ENCODE results near the gene DAP3.
"Not testable (repeated sequence)": the region's sequence is repeated elsewhere in the genome, so short reads cannot be mapped to it uniquely, and the experiment has no call there.

DAP3 gene

DNA sequence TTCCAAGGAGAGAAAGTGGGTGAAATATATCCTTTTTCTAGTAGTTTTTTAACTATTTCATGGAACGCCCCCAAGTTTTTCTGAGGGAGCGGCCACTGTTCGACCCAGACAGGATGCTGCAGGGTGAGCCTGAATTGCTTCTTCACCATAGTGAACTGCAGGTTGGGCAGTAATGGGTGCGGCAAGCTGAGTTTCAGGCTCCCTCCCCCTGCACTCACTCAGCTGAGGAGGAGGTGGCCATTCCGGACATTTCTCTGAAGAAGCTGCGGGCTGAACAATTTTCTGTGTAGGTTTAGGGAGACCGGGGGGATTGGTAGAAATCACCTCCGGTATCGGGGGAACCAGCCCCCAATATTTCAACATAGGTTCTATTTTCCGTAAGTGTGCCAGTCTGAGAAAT is 8.2 kb downstream of the DAP3 start:
- Histone ChIP-seq H3K4me2 (ENCODE audit: low read depth, low read length, poor library complexity, severe bottlenecking) (no peak overlapping the region), H3K27me3 (ENCODE audit: insufficient read depth, low read length, poor library complexity, severe bottlenecking) (no peaks in the 10 kb centered on the region), H3F3A (ENCODE audit: low read depth) (no peaks in the 10 kb centered on the region), H3K4me1 (ENCODE audit: insufficient read depth, low read length, poor library complexity, severe bottlenecking) (peaks cover 19% of the 10 kb centered on the region), H2AFZ (ENCODE audit: low read length) (no peak overlapping the region), H3K4me3 (ENCODE audit: low read length, poor library complexity, severe bottlenecking) (no peak overlapping the region), H3K36me3 (ENCODE audit: insufficient read depth, low read length) (no peaks in the 10 kb centered on the region), H3K9me3 (ENCODE audit: insufficient read depth, low read depth, low read length) (no peaks in the 10 kb centered on the region), H3K9ac (ENCODE audit: low read depth, low read length, poor library complexity, severe bottlenecking) (no peak overlapping the region), H4K20me1 (ENCODE audit: insufficient read depth, low read length, poor library complexity, severe bottlenecking) (peaks cover 9% of the 10 kb centered on the region), H3K9me2 (replicated peaks; ENCODE audit: low read depth, low read length) (no peaks in the 10 kb centered on the region), H3K79me2 (ENCODE audit: insufficient read depth, low read length) (peaks cover 77% of the 10 kb centered on the region)
- no peak for TF ChIP-seq EZH2phosphoT487 (IDR thresholded peaks at IDR 0.05; ENCODE audit: borderline replicate concordance)
- TF ChIP-seq, protein P1, sequence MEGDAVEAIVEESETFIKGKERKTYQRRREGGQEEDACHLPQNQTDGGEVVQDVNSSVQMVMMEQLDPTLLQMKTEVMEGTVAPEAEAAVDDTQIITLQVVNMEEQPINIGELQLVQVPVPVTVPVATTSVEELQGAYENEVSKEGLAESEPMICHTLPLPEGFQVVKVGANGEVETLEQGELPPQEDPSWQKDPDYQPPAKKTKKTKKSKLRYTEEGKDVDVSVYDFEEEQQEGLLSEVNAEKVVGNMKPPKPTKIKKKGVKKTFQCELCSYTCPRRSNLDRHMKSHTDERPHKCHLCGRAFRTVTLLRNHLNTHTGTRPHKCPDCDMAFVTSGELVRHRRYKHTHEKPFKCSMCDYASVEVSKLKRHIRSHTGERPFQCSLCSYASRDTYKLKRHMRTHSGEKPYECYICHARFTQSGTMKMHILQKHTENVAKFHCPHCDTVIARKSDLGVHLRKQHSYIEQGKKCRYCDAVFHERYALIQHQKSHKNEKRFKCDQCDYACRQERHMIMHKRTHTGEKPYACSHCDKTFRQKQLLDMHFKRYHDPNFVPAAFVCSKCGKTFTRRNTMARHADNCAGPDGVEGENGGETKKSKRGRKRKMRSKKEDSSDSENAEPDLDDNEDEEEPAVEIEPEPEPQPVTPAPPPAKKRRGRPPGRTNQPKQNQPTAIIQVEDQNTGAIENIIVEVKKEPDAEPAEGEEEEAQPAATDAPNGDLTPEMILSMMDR (conservative IDR thresholded peaks at IDR 0.05; ENCODE audit: low read length): no peak

DNA sequence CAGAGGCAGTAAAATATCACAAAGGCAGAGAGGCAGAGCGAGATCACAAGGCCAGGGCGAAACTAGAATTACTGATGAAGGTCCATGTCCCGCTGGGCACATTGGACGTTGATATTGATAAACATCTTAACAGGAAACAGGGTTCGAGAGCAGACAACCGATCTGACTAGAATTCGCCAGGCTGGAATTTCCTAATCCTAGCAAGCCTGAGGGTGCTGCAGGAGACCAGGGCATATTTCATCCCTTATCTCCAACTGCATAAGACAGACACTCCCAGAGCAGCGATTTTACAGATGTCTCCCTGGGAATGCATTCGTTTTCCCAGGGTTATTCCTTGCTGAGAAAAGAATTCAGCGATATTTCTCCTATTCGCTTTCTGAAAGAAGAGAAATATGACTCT is 8.7 kb downstream of the DAP3 start:
- not testable (repeated sequence) for H2AFZ ChIP-seq (ENCODE audit: low read length); H3K9me2 ChIP-seq (replicated peaks; ENCODE audit: low read depth, low read length); H3K4me2 ChIP-seq (ENCODE audit: low read depth, low read length, poor library complexity, severe bottlenecking); H3K36me3 ChIP-seq (ENCODE audit: insufficient read depth, low read length); H3K9ac ChIP-seq (ENCODE audit: low read depth, low read length, poor library complexity, severe bottlenecking); H3K4me3 ChIP-seq (ENCODE audit: low read length, poor library complexity, severe bottlenecking); H4K20me1 ChIP-seq (ENCODE audit: insufficient read depth, low read length, poor library complexity, severe bottlenecking); H3K27me3 ChIP-seq (ENCODE audit: insufficient read depth, low read length, poor library complexity, severe bottlenecking); H3K9me3 ChIP-seq (ENCODE audit: insufficient read depth, low read depth, low read length); H3F3A ChIP-seq (ENCODE audit: low read depth)
- Histone ChIP-seq H3K79me2 (ENCODE audit: insufficient read depth, low read length) (peaks cover 71% of the 10 kb centered on the region), H3K4me1 (ENCODE audit: insufficient read depth, low read length, poor library complexity, severe bottlenecking) (peaks cover 19% of the 10 kb centered on the region)

DNA sequence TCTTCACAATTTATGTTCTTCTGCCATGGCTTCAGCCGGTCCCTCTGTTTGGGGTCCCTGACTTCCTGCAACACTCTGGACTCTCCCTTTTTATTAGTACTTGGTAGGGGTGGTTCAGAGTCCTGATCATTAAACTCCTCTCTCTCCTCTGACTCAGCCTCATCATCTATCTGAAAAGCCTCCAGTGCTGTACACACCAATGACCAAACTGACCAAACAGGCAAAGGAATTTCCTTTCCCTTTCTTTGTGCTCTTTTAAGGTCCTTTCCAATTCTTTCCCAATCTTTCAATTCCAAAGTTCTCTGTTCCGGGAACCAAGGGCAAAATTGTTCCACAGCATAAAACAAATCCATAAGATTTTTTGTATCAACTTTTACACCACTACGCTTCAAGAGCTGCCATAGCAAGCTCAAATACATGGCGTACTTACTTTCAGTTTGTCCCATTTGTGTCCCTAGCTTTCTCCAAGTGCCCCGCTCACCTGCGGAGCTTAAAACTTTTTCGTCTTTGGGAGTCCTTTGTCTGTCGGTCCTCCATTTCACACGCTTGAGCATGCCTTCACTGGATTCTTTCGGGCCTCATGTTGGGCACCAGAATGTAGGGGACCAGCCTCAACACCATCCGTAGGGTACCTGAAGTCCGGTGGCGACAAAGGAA is 9.6 kb downstream of the DAP3 start:
- no peak overlapping the region for H3K9ac ChIP-seq (ENCODE audit: low read depth, low read length, poor library complexity, severe bottlenecking)
- no peaks in the 10 kb centered on the region for H3F3A ChIP-seq (ENCODE audit: low read depth)
- TF ChIP-seq, protein P1 (conservative IDR thresholded peaks at IDR 0.05; ENCODE audit: low read length): no peak
- TF ChIP-seq EZH2phosphoT487 (IDR thresholded peaks at IDR 0.05; ENCODE audit: borderline replicate concordance): no peak
- H3K36me3 ChIP-seq (ENCODE audit: insufficient read depth, low read length): no peaks in the 10 kb centered on the region
- H4K20me1 ChIP-seq (ENCODE audit: insufficient read depth, low read length, poor library complexity, severe bottlenecking): peaks cover 9% of the 10 kb centered on the region
- H3K27me3 ChIP-seq (ENCODE audit: insufficient read depth, low read length, poor library complexity, severe bottlenecking): no peaks in the 10 kb centered on the region
- no peaks in the 10 kb centered on the region for H3K9me3 ChIP-seq (ENCODE audit: insufficient read depth, low read depth, low read length)
- peaks cover 19% of the 10 kb centered on the region for H3K4me1 ChIP-seq (ENCODE audit: insufficient read depth, low read length, poor library complexity, severe bottlenecking)
- H3K4me3 ChIP-seq (ENCODE audit: low read length, poor library complexity, severe bottlenecking): no peak overlapping the region
- H2AFZ ChIP-seq (ENCODE audit: low read length): no peak overlapping the region
- H3K4me2 ChIP-seq (ENCODE audit: low read depth, low read length, poor library complexity, severe bottlenecking): no peak overlapping the region
- peaks cover 67% of the 10 kb centered on the region for H3K79me2 ChIP-seq (ENCODE audit: insufficient read depth, low read length)
- no peaks in the 10 kb centered on the region for H3K9me2 ChIP-seq (replicated peaks; ENCODE audit: low read depth, low read length)

DNA sequence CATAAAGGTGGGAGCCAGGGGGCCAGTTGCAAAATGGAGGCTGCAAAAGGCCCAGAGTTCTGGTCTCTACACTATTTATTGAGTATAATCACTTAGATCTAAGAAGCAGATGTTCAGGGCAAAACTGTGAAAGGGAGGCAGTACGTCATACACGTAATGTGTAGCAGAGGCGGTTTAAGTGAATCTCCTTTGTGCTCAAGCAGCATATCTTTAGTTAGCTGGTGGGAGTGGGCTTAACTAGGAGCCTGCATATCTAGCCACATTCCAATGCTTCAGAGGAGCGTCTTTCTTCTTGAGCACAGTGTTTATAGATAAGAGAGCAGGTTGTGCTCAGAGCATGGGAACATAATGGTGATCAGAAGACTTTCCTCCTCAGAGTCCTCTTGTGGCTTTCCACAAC is 10.2 kb downstream of the DAP3 start:
- peaks cover 16% of the 10 kb centered on the region for H3K4me1 ChIP-seq (ENCODE audit: insufficient read depth, low read length, poor library complexity, severe bottlenecking)
- H3K9me2 ChIP-seq (replicated peaks; ENCODE audit: low read depth, low read length); H3K4me2 ChIP-seq (ENCODE audit: low read depth, low read length, poor library complexity, severe bottlenecking); H3K9me3 ChIP-seq (ENCODE audit: insufficient read depth, low read depth, low read length); H4K20me1 ChIP-seq (ENCODE audit: insufficient read depth, low read length, poor library complexity, severe bottlenecking); H3K36me3 ChIP-seq (ENCODE audit: insufficient read depth, low read length); H3K4me3 ChIP-seq (ENCODE audit: low read length, poor library complexity, severe bottlenecking); H3F3A ChIP-seq (ENCODE audit: low read depth); H3K9ac ChIP-seq (ENCODE audit: low read depth, low read length, poor library complexity, severe bottlenecking); H3K27me3 ChIP-seq (ENCODE audit: insufficient read depth, low read length, poor library complexity, severe bottlenecking); H2AFZ ChIP-seq (ENCODE audit: low read length): not testable (repeated sequence)
- H3K79me2 ChIP-seq (ENCODE audit: insufficient read depth, low read length): peaks cover 64% of the 10 kb centered on the region

DNA sequence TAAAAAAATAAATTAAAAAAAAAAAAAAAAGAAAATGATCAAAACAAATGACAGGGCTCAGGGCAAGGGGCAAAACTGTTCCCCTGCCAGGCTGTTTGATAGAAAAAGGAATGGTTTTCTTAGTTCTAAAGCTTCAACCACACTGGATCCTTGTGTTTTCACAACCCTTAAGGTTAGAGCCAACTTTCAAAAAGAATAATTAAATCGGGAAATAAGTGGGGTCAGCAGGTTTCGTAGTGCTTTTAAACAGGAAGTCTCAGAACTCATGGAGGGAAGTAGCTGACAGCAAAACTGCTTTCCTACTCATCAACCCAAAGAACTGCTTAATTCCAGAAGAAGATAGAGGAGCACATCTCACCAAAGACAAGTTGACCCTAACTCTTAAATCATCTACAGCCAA is 12.8 kb downstream of the DAP3 start:
- H2AFZ ChIP-seq (ENCODE audit: low read length); H3F3A ChIP-seq (ENCODE audit: low read depth); H4K20me1 ChIP-seq (ENCODE audit: insufficient read depth, low read length, poor library complexity, severe bottlenecking); H3K4me1 ChIP-seq (ENCODE audit: insufficient read depth, low read length, poor library complexity, severe bottlenecking); H3K4me3 ChIP-seq (ENCODE audit: low read length, poor library complexity, severe bottlenecking); H3K27me3 ChIP-seq (ENCODE audit: insufficient read depth, low read length, poor library complexity, severe bottlenecking); H3K9me2 ChIP-seq (replicated peaks; ENCODE audit: low read depth, low read length); H3K36me3 ChIP-seq (ENCODE audit: insufficient read depth, low read length); H3K9ac ChIP-seq (ENCODE audit: low read depth, low read length, poor library complexity, severe bottlenecking); H3K4me2 ChIP-seq (ENCODE audit: low read depth, low read length, poor library complexity, severe bottlenecking); H3K9me3 ChIP-seq (ENCODE audit: insufficient read depth, low read depth, low read length): not testable (repeated sequence)
- peaks cover 50% of the 10 kb centered on the region for H3K79me2 ChIP-seq (ENCODE audit: insufficient read depth, low read length)

All from Loucy (cell line).